HG02970 (cell line): ENCODE results near the gene DRD2.

Experiments used
- ATAC-seq: cut with Tn5 transposase; IDR thresholded peaks from one replicate; pipeline ENCODE4 v1.9.1; 2021; ENCODE audit warnings: mild to moderate bottlenecking, moderate library complexity, moderate number of reproducible peaks; ENCODE audit not compliant: unreplicated experiment, low FRiP score

DRD2 gene

GRCh38 chr11:113487622-113488021 is 12.4 kb upstream of the DRD2 start:
- ATAC-seq: no peak

- ATAC-seq: no peak
Observed at GRCh38 chr11:113484223-113484622, 9.0 kb upstream of the DRD2 start.

- ATAC-seq: no peak
Observed at GRCh38 chr11:113481672-113482071, 6.5 kb upstream of the DRD2 start.

GRCh38 chr11:113481226-113481625 is 6.0 kb upstream of the DRD2 start:
- no peak for ATAC-seq

- no peak for ATAC-seq
Observed at GRCh38 chr11:113477321-113477720, 2.1 kb upstream of the DRD2 start.

- no peak for ATAC-seq
Observed at GRCh38 chr11:113476553-113476952, 1.4 kb upstream of the DRD2 start.

- no peak for ATAC-seq
Observed at GRCh38 chr11:113474362-113475159, 637 bp downstream of the DRD2 start.

- ATAC-seq: no peak
Observed at GRCh38 chr11:113473983-113474361, 1.2 kb downstream of the DRD2 start.

- ATAC-seq: no peak
Observed at GRCh38 chr11:113472471-113472870, 2.7 kb downstream of the DRD2 start.

GRCh38 chr11:113470233-113470632 is 5.0 kb downstream of the DRD2 start:
- ATAC-seq: no peak

- ATAC-seq: no peak
Observed at GRCh38 chr11:113468726-113469345, 6.4 kb downstream of the DRD2 start.

- no peak for ATAC-seq
Observed at GRCh38 chr11:113467545-113467944, 7.7 kb downstream of the DRD2 start.

GRCh38 chr11:113465786-113466185 is 9.4 kb downstream of the DRD2 start:
- no peak for ATAC-seq

- ATAC-seq: no peak
Observed at GRCh38 chr11:113464416-113464815, 10.8 kb downstream of the DRD2 start.

- ATAC-seq: no peak
Observed at GRCh38 chr11:113462830-113463229, 12.4 kb downstream of the DRD2 start.

GRCh38 chr11:113461639-113462038 is 13.6 kb downstream of the DRD2 start:
- no peak for ATAC-seq

GRCh38 chr11:113460469-113460868 is 14.7 kb downstream of the DRD2 start:
- ATAC-seq: no peak

- no peak for ATAC-seq
Observed at GRCh38 chr11:113458189-113458588, 17.0 kb downstream of the DRD2 start.

GRCh38 chr11:113457784-113458183 is 17.4 kb downstream of the DRD2 start:
- ATAC-seq: no peak

GRCh38 chr11:113454455-113454854 is 20.7 kb downstream of the DRD2 start:
- ATAC-seq: no peak

GRCh38 chr11:113449743-113450142 is 25.5 kb downstream of the DRD2 start:
- no peak for ATAC-seq

- no peak for ATAC-seq
Observed at GRCh38 chr11:113448316-113448677, 26.9 kb downstream of the DRD2 start.
